HT-29 (cell line): Measurements from ENCODE around the gene TBCCD1. TPM values are rescaled to one million over a fixed set of nuclear protein-coding genes. Genes with fewer than 3 reads are reported as not detected.

ENCODE experiments used
- total RNA-seq: library from RNA; depleted of rRNA; stranded (reverse); fragments of >200 nt; shearing (Covaris generic); gene quantifications from 2 replicates; pipeline ENCODE4 v1.2.3, GENCODE V29; 2014; rRNA removed

Gene TBCCD1
- total RNA-seq, 1 experiment from 2014 or later = 8.8 TPM

Other genes starting within 250 kb of the TBCCD1 start
- gene DGKG, start 205.1 kb downstream of the TBCCD1 start, total RNA-seq = 0.36 and 4.0 TPM in 2 replicates
- 0.28 and 0.86 TPM in 2 replicates for gene CRYGS, start 23.0 kb downstream of the TBCCD1 start, total RNA-seq
- gene DNAJB11, start 3.4 kb upstream of the TBCCD1 start, total RNA-seq = 63.5 and 71.3 TPM in 2 replicates
- not detected in 2 replicates for gene AHSG, start 45.7 kb upstream of the TBCCD1 start, total RNA-seq
- not detected in 2 replicates for gene FETUB, start 73.1 kb upstream of the TBCCD1 start, total RNA-seq
- not detected in 2 replicates for gene HRG, start 98.7 kb upstream of the TBCCD1 start, total RNA-seq
- not detected in 2 replicates for gene KNG1, start 150.0 kb upstream of the TBCCD1 start, total RNA-seq
- 189 and 213 TPM in 2 replicates for gene EIF4A2, start 216.2 kb upstream of the TBCCD1 start, total RNA-seq
- 23.6 and 38.0 TPM in 2 replicates for gene RFC4, start 239.1 kb upstream of the TBCCD1 start, total RNA-seq